ENCODE data around the gene CHMP5. TPM values are rescaled to one million over a fixed set of nuclear protein-coding genes. Genes with fewer than 3 reads are reported as not detected.

The CHMP5 gene
- total RNA-seq, 1 donor from 2014 or later = 73.0 TPM

Other genes starting within 250 kb of the CHMP5 start
- 108 TPM for gene DNAJA1, start 239.8 kb upstream of the CHMP5 start, total RNA-seq
- gene SMU1, start 188.4 kb upstream of the CHMP5 start, total RNA-seq = 23.8 TPM
- 85.3 TPM for gene B4GALT1, start 97.7 kb upstream of the CHMP5 start, total RNA-seq
- not detected for gene SPINK4, start 24.9 kb upstream of the CHMP5 start, total RNA-seq
- 85.6 TPM for gene BAG1, start 341 bp upstream of the CHMP5 start, total RNA-seq
- gene NFX1, start 25.5 kb downstream of the CHMP5 start, total RNA-seq = 45.8 TPM
- 36.7 TPM for gene AQP7, start 137.5 kb downstream of the CHMP5 start, total RNA-seq
- 23.7 TPM for gene AQP3, start 182.5 kb downstream of the CHMP5 start, total RNA-seq
- 26.0 TPM for gene NOL6, start 208.9 kb downstream of the CHMP5 start, total RNA-seq

Measured in sciatic nerve (tissue), 1 donor.